Measurements from ENCODE around the gene ANP32B. TPM values are rescaled to one million over a fixed set of nuclear protein-coding genes. Genes with fewer than 3 reads are reported as not detected.
"Not testable (repeated sequence)": the region's sequence is repeated elsewhere in the genome, so short reads cannot be mapped to it uniquely, and the experiment has no call there.

Gene ANP32B
- total and polyA plus RNA-seq, 9 donors: 18.6 to 198 (median 159) TPM

DNA sequence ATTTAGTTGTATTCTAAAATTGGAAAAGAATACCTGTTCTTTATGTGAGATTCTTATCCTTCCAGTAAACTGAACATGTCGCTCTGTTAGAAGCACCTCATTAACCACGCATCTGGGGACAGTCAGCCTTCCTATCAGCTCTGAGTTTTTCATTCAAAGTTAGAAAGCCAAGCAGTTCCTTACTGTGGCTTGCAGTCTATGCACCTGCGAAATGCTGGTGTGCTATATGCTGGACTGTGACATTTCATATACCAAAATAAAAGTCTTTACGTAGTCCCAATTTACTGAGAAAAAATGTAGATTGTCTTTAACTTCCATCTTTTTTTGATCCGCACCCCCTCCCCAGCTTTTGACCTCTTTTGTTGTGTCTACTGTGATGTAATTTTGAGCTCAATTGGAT is 4.3 kb downstream of the ANP32B start:
- no peaks in the 10 kb centered on the region for H3K36me3 ChIP-seq (ENCODE audit: control insufficient read depth, insufficient read depth, low read length)
- no peaks in the 10 kb centered on the region for H3K27me3 ChIP-seq (ENCODE audit: control insufficient read depth, insufficient read depth, low read length)
- H3K9me3 ChIP-seq (replicated peaks; ENCODE audit: control insufficient read depth, low read depth, low read length): no peaks in the 10 kb centered on the region
- no peak overlapping the region for H3K4me3 ChIP-seq (ENCODE audit: low read length)
- H3K27ac ChIP-seq (ENCODE audit: low read length): no peak overlapping the region
- 60% methylated on average over 1 of the region's 5 CpGs for WGBS (ENCODE audit: insufficient coverage)
- H3K4me1 ChIP-seq (ENCODE audit: control insufficient read depth, insufficient read depth, low read length): peaks cover 19% of the 10 kb centered on the region
- DNase-seq: no peak

DNA sequence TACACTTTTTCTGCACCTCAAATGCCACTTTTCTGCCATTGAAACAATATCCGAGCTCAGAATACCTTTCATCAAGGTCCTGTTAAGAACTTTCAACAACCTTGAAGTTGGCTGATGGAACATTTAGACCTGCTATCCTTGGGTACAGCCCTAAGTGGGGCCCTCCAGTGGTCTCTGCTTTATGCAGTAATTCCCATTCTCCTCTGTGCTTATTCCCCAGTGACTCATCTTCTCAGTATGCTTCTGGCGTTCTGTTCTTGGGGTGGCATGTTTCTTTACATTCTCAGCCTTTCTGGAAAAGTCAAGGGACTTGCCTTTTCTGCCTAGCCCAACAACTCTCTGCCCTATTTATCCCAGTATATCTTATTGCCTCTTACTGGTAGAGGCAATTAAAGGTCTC is 7.1 kb downstream of the ANP32B start:
- peaks cover 7% of the 10 kb centered on the region for H3K36me3 ChIP-seq (ENCODE audit: control insufficient read depth, insufficient read depth, low read length)
- no peaks in the 10 kb centered on the region for H3K27me3 ChIP-seq (ENCODE audit: control insufficient read depth, insufficient read depth, low read length)
- no peak for DNase-seq
- H3K4me3 ChIP-seq (ENCODE audit: low read length): no peak overlapping the region
- no peak overlapping the region for H3K27ac ChIP-seq (ENCODE audit: low read length)
- peaks cover 13% of the 10 kb centered on the region for H3K4me1 ChIP-seq (ENCODE audit: control insufficient read depth, insufficient read depth, low read length)
- 100% methylated on average over 1 of the region's 2 CpGs for WGBS (ENCODE audit: insufficient coverage)
- no peaks in the 10 kb centered on the region for H3K9me3 ChIP-seq (replicated peaks; ENCODE audit: control insufficient read depth, low read depth, low read length)

DNA sequence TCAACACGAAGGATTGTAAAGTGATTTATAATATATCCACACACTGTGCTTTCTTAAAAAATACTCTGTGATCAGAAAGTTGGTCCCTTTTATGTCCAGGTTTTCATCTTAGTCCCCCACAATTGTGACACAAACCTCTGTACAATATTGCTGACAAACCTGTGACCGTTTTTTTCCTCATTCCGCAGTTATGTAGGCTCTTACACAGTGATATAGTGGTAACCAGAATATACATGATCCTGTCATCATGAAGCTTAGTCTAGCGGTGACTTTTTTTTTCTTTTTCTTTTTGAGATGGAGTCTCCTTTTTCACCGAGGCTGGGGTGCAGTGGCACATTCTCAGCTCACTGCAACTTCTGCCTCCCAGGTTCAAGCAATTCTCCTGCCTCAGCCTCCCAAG is 8.7 kb downstream of the ANP32B start:
- H3K27me3 ChIP-seq (ENCODE audit: control insufficient read depth, insufficient read depth, low read length): no peaks in the 10 kb centered on the region
- DNase-seq: no peak
- H3K27ac ChIP-seq (ENCODE audit: low read length): no peak overlapping the region
- no peaks in the 10 kb centered on the region for H3K9me3 ChIP-seq (replicated peaks; ENCODE audit: control insufficient read depth, low read depth, low read length)
- no peak overlapping the region for H3K4me3 ChIP-seq (ENCODE audit: low read length)
- WGBS (ENCODE audit: insufficient coverage): no CpG with 5 or more reads among the region's 5 CpGs
- peaks cover 6% of the 10 kb centered on the region for H3K4me1 ChIP-seq (ENCODE audit: control insufficient read depth, insufficient read depth, low read length)
- H3K36me3 ChIP-seq (ENCODE audit: control insufficient read depth, insufficient read depth, low read length): peaks cover 16% of the 10 kb centered on the region

DNA sequence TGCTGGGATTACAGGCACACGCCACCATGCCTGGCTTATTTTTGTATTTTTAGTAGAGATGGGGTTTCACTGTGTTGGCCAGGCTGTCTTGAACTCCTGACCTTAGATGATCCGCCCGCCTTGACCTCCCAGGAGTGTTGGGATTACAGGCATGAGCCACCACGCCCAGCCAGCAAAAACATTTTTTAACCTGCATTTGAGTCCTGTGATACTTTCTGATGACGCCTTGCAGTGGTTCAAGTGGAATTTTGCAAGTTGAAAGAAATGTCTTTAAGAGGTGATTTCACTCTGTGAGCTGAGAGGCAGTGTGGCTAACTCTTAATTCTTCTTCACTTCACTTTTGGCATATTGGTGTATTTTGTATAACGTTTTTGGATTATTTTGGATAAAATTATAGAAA is 9.1 kb downstream of the ANP32B start:
- no peak overlapping the region for H3K27ac ChIP-seq (ENCODE audit: low read length)

DNA sequence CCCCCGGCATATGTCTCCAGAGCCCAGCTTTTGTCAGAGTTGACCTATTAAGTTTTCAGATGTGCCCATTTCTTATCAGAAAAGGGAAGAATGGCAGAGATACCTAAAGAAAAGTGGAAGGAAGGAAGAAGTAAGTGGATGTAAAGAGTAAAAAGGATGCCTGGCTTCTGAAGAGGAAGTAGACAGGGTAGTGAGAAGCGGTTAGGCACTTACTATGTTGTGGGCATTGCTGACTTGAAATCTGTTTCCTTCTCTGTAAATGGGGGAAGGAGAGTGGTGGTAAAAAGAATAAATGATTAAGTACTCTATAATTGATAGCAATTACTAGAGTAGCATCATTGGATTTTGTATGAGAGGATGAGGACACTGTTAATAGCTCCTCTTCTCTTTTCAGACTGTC is 9.9 kb downstream of the ANP32B start:
- Histone ChIP-seq H3K4me3 (ENCODE audit: low read length) (no peak overlapping the region), H3K36me3 (ENCODE audit: control insufficient read depth, insufficient read depth, low read length) (peaks cover 24% of the 10 kb centered on the region), H3K9me3 (replicated peaks; ENCODE audit: control insufficient read depth, low read depth, low read length) (no peaks in the 10 kb centered on the region), H3K27me3 (ENCODE audit: control insufficient read depth, insufficient read depth, low read length) (no peaks in the 10 kb centered on the region), H3K4me1 (ENCODE audit: control insufficient read depth, insufficient read depth, low read length) (peaks cover 4% of the 10 kb centered on the region), H3K27ac (ENCODE audit: low read length) (no peak overlapping the region)
- WGBS (ENCODE audit: insufficient coverage): 83% methylated on average over 2 of the region's 2 CpGs
- no peak for DNase-seq

More for the DNA sequence above, 9.1 kb downstream of the ANP32B start:
- no peaks in the 10 kb centered on the region for H3K27me3 ChIP-seq (ENCODE audit: control insufficient read depth, insufficient read depth, low read length)
- no peaks in the 10 kb centered on the region for H3K9me3 ChIP-seq (replicated peaks; ENCODE audit: control insufficient read depth, low read depth, low read length)
- no peak for DNase-seq
- H3K4me1 ChIP-seq (ENCODE audit: control insufficient read depth, insufficient read depth, low read length): peaks cover 6% of the 10 kb centered on the region
- 94% methylated on average over 3 of the region's 6 CpGs for WGBS (ENCODE audit: insufficient coverage)
- H3K4me3 ChIP-seq (ENCODE audit: low read length): no peak overlapping the region
- H3K36me3 ChIP-seq (ENCODE audit: control insufficient read depth, insufficient read depth, low read length): peaks cover 16% of the 10 kb centered on the region

DNA sequence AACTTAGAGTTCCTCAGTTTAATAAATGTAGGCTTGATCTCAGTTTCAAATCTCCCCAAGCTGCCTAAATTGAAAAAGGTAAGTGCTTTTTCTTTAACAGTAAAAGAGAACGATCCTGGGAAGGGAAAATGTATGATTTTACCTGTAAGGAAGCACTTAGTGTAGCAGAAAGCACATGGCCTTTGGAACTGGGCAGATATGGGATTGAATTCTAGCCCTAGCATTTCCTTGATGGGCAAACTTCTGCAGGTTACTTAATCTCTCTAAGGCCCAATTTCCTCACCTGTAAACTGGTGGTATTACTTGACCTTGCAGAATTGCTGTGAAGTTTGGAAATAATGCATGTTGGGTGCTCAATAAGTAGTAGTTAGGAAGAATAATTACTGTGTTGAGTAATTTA is 11.6 kb downstream of the ANP32B start:
- Histone ChIP-seq H3K27ac (ENCODE audit: low read length) (no peak overlapping the region), H3K9me3 (replicated peaks; ENCODE audit: control insufficient read depth, low read depth, low read length) (no peaks in the 10 kb centered on the region), H3K27me3 (ENCODE audit: control insufficient read depth, insufficient read depth, low read length) (no peaks in the 10 kb centered on the region), H3K4me3 (ENCODE audit: low read length) (no peak overlapping the region), H3K36me3 (ENCODE audit: control insufficient read depth, insufficient read depth, low read length) (peaks cover 32% of the 10 kb centered on the region), H3K4me1 (ENCODE audit: control insufficient read depth, insufficient read depth, low read length) (no peaks in the 10 kb centered on the region)
- no peak for DNase-seq
- WGBS (ENCODE audit: insufficient coverage): 80% methylated on average over 1 of the region's 1 CpG

DNA sequence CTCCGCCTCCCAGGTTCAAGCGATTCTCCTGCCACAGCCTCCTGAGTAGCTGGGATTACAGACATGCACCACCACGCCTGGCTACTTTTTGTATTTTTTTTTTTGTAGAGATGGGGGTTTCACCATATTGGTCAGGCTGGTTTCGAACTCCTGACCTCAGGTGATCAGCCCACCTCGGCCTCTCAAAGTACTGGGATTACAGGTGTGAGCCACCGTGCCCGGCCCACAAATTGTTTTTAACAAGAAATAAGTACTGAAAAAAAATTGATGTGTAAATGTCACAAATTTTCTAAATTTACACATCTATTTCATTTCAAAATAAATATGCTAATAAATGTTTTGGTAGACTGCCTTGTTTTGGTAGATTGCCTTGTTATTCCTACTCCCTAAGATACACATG is 13.5 kb downstream of the ANP32B start:
- not testable (repeated sequence) for H3K4me1 ChIP-seq (ENCODE audit: control insufficient read depth, insufficient read depth, low read length); H3K27ac ChIP-seq (ENCODE audit: low read length); H3K27me3 ChIP-seq (ENCODE audit: control insufficient read depth, insufficient read depth, low read length); H3K4me3 ChIP-seq (ENCODE audit: low read length); DNase-seq; H3K9me3 ChIP-seq (replicated peaks; ENCODE audit: control insufficient read depth, low read depth, low read length)
- WGBS (ENCODE audit: insufficient coverage): 100% methylated on average over 2 of the region's 7 CpGs
- peaks cover 40% of the 10 kb centered on the region for H3K36me3 ChIP-seq (ENCODE audit: control insufficient read depth, insufficient read depth, low read length)

DNA sequence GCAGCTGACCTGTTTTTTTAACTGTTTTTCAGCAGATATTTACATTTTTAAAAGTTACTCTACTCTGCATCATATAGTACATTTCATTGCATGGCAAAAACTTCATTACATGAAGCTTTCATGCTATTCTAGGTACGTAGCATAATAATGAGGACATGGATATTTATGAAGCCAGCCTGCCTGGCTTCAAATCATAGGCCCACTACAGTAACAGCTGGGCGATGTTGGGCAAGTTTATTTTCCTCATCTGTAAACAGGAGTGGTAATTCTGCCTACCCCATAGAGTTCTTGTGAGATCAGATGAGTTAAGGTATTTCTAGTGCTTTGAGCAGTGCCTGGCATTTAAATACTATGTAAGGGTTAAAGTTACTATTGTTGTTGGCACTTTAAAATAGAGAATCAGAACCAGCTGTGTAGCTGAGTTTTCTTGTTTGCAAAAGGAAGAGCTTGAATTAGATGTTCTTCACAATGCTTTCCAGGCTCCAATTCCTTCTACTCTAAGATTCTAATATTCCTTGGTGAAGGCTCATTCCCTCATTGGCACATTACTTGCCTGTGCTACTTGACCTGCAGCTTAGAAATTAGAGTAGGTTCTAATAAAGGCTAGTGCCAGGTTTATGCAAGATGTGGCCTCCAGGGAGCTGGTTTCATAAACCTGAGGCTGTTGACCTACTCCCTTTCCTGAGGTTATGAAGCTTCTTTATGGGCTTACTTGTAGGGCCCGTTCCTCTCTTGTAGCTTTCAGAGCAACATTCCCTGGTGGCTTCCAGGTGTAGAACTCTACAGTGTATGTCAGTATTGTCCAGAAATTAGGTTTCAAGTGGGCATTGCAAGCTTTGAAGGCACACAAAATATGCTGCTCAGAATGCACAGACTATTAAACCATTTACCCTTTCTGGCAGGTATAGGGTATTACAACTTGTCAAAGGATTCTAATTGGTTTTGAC is 14.5 kb downstream of the ANP32B start:
- Histone ChIP-seq H3K27me3 (ENCODE audit: control insufficient read depth, insufficient read depth, low read length) (no peaks in the 10 kb centered on the region), H3K4me1 (ENCODE audit: control insufficient read depth, insufficient read depth, low read length) (no peaks in the 10 kb centered on the region), H3K4me3 (ENCODE audit: low read length) (no peak overlapping the region), H3K27ac (ENCODE audit: low read length) (no peak overlapping the region), H3K9me3 (replicated peaks; ENCODE audit: control insufficient read depth, low read depth, low read length) (no peaks in the 10 kb centered on the region), H3K36me3 (ENCODE audit: control insufficient read depth, insufficient read depth, low read length) (peaks cover 48% of the 10 kb centered on the region)
- WGBS (ENCODE audit: insufficient coverage): 80% methylated on average over 1 of the region's 3 CpGs
- DNase-seq: no peak

DNA sequence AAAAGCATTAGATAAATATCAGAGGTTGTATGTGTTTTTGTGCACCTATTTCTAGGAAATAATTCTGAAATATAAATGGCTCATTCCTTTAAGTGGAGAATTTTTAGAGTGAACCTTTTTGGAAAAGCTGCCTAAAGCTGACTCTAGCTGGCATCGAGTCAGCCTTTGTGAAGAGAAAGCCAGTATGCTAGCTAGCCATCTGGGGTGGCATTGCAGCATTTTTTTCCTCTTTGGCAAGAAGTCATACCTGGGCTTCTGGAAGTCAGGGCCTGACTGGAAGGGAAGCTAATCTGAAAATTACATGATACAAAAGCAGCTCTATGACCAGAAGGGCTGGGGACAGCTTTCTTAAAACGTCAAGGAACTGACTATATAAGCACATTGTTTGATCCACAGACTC is 19.7 kb downstream of the ANP32B start:
- Histone ChIP-seq H3K36me3 (ENCODE audit: control insufficient read depth, insufficient read depth, low read length) (peaks cover 63% of the 10 kb centered on the region), H3K4me1 (ENCODE audit: control insufficient read depth, insufficient read depth, low read length) (no peaks in the 10 kb centered on the region), H3K27me3 (ENCODE audit: control insufficient read depth, insufficient read depth, low read length) (no peaks in the 10 kb centered on the region), H3K4me3 (ENCODE audit: low read length) (no peak overlapping the region), H3K27ac (ENCODE audit: low read length) (no peak overlapping the region), H3K9me3 (replicated peaks; ENCODE audit: control insufficient read depth, low read depth, low read length) (no peaks in the 10 kb centered on the region)
- WGBS (ENCODE audit: insufficient coverage): no CpG with 5 or more reads among the region's 2 CpGs
- DNase-seq: no peak

DNA sequence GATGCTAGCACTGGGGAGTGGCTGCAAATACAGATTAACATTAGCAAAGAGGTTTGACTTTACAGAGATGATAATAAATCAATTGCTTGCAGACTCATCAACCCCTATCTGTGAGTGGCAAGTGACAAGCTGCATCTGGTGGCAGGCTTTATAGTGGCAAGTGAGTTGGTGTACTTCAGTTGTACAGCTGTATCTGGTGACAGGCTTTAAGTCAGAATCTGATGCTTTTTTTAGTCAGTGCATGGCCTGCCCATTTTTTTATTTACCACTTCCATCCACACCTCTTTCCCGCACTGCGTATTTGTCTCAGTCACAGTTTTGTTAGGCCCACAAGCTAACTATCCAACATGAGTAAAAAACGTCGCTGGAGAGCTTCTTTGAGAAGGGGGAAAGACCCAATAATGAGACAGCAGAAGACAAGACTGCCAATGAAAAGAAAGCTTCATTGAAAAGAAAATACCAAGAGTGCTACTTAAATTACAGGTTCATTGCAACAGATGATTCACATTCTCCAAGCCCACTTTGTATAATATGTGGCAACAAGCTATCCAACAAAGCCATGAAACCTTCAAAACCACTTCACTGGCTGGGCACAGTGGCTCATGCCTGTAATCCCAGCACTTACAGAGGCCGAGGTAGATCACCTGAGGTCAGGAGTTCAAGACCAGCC is 23.1 kb downstream of the ANP32B start:
- Histone ChIP-seq H3K4me1 (ENCODE audit: control insufficient read depth, insufficient read depth, low read length) (peaks cover 7% of the 10 kb centered on the region), H3K9me3 (replicated peaks; ENCODE audit: control insufficient read depth, low read depth, low read length) (no peaks in the 10 kb centered on the region), H3K36me3 (ENCODE audit: control insufficient read depth, insufficient read depth, low read length) (peaks cover 74% of the 10 kb centered on the region), H3K27me3 (ENCODE audit: control insufficient read depth, insufficient read depth, low read length) (no peaks in the 10 kb centered on the region), H3K4me3 (ENCODE audit: low read length) (no peak overlapping the region), H3K27ac (ENCODE audit: low read length) (no peak overlapping the region)
- DNase-seq: no peak
- 86% methylated on average over 2 of the region's 5 CpGs for WGBS (ENCODE audit: insufficient coverage)

Data from muscle of leg (tissue), 11 donors.